ENCODE results near the gene CAMK2N2. TPM values are rescaled to one million over a fixed set of nuclear protein-coding genes. Genes with fewer than 3 reads are reported as not detected.

CAMK2N2 gene
- polyA plus RNA-seq, 1 donor (not counting 4 experiments of a cell fraction or from before 2014, with no cell fraction given), result 0.18 TPM

GRCh38 chr3:184296616-184297015, 35.3 kb upstream of the CAMK2N2 start:
- Histone ChIP-seq H3K36me3 (ENCODE audit: control insufficient read depth in 2 of 2, extremely low read depth in 1 of 2, insufficient read depth in 2 of 2, low read length in 2 of 2) (peaks cover 3 to 9% of the 10 kb centered on the region in 2 experiments), H3K9me1 (ENCODE audit: control insufficient read depth, extremely low read depth, insufficient read depth, low read length) (no peaks in the 10 kb centered on the region), H3K4me1 (ENCODE audit: control insufficient read depth, extremely low read depth, insufficient read depth, low read length) (peaks cover 9% of the 10 kb centered on the region), H3K79me2 (ENCODE audit: control insufficient read depth, insufficient read depth, low read length) (peaks cover 24% of the 10 kb centered on the region), H2AFZ (ENCODE audit: control insufficient read depth, low read length) (no peak overlapping the region), H3K4me3 (ENCODE audit: control insufficient read depth in 2 of 3, extremely low read depth in 1 of 3, insufficient read depth in 2 of 3, low read depth in 1 of 3, low read length in 3 of 3) (no peak overlapping the region), H3K4me2 (ENCODE audit: control insufficient read depth, extremely low read depth, insufficient read depth, low read depth, low read length) (no peak overlapping the region), H3K27me3 (ENCODE audit: control insufficient read depth, extremely low read depth, insufficient read depth, low read length) (no peaks in the 10 kb centered on the region), H4K20me1 (ENCODE audit: control insufficient read depth, extremely low read depth, insufficient read depth, low read length) (peaks cover 1% of the 10 kb centered on the region), H3K27ac (ENCODE audit: control insufficient read depth, insufficient read depth, low read length) (no peak overlapping the region), H3K9ac (ENCODE audit: control insufficient read depth, extremely low read depth, insufficient read depth, low read length) (no peak overlapping the region), H3K9me3 (ENCODE audit: control insufficient read depth, low read depth, low read length) (no peaks in the 10 kb centered on the region)
- DNase-seq (ENCODE audit: low read depth, low spot score) (no peak), FAIRE-seq (no peak)
- dilution Hi-C loops (cut with MboI; ENCODE audit: extremely low pct_ligation_motif_present, low sequenced_read_pairs), result no loop called here
- TF ChIP-seq EZH2 (IDR thresholded peaks at IDR 0.05; ENCODE audit: low read length), result no peak
- TF ChIP-seq CTCF (optimal IDR thresholded peaks at IDR 0.05 in 1 of 3, IDR thresholded peaks at IDR 0.05 in 1 of 3, conservative IDR thresholded peaks at IDR 0.05 in 1 of 3; ENCODE audit: extremely low read depth in 1 of 3, insufficient read depth in 2 of 3, low read length in 3 of 3), result no peak

- no peaks in the 10 kb centered on the region for H3K9me3 ChIP-seq (ENCODE audit: control insufficient read depth, low read depth, low read length)
- no peak overlapping the region for H3K9ac ChIP-seq (ENCODE audit: control insufficient read depth, extremely low read depth, insufficient read depth, low read length)
- H3K9me1 ChIP-seq (ENCODE audit: control insufficient read depth, extremely low read depth, insufficient read depth, low read length), result no peaks in the 10 kb centered on the region
- no peak overlapping the region for H2AFZ ChIP-seq (ENCODE audit: control insufficient read depth, low read length)
- no peak overlapping the region for H3K27ac ChIP-seq (ENCODE audit: control insufficient read depth, insufficient read depth, low read length)
- dilution Hi-C loops (cut with MboI; ENCODE audit: extremely low pct_ligation_motif_present, low sequenced_read_pairs), result no loop called here
- TF ChIP-seq EZH2 (IDR thresholded peaks at IDR 0.05; ENCODE audit: low read length) (no peak), CTCF (optimal IDR thresholded peaks at IDR 0.05 in 1 of 3, IDR thresholded peaks at IDR 0.05 in 1 of 3, conservative IDR thresholded peaks at IDR 0.05 in 1 of 3; ENCODE audit: extremely low read depth in 1 of 3, insufficient read depth in 2 of 3, low read length in 3 of 3) (no peak)
- DNase-seq (ENCODE audit: low read depth, low spot score) (no peak), FAIRE-seq (no peak)
- H3K79me2 ChIP-seq (ENCODE audit: control insufficient read depth, insufficient read depth, low read length), result peaks cover 16% of the 10 kb centered on the region
- H3K4me1 ChIP-seq (ENCODE audit: control insufficient read depth, extremely low read depth, insufficient read depth, low read length), result peaks cover 7% of the 10 kb centered on the region
- H3K4me3 ChIP-seq (ENCODE audit: control insufficient read depth in 2 of 3, extremely low read depth in 1 of 3, insufficient read depth in 2 of 3, low read depth in 1 of 3, low read length in 3 of 3), result no peak overlapping the region
- H3K27me3 ChIP-seq (ENCODE audit: control insufficient read depth, extremely low read depth, insufficient read depth, low read length), result no peaks in the 10 kb centered on the region
- H4K20me1 ChIP-seq (ENCODE audit: control insufficient read depth, extremely low read depth, insufficient read depth, low read length), result no peaks in the 10 kb centered on the region
- peaks cover 0 to 3% of the 10 kb centered on the region in 2 experiments for H3K36me3 ChIP-seq (ENCODE audit: control insufficient read depth in 2 of 2, extremely low read depth in 1 of 2, insufficient read depth in 2 of 2, low read length in 2 of 2)
- H3K4me2 ChIP-seq (ENCODE audit: control insufficient read depth, extremely low read depth, insufficient read depth, low read depth, low read length), result no peak overlapping the region
Measured at GRCh38 chr3:184295771-184296170, 34.4 kb upstream of the CAMK2N2 start.

Measured in keratinocyte (primary cell).